ENCODE data around the gene COX7A2L.

Gene COX7A2L

DNA sequence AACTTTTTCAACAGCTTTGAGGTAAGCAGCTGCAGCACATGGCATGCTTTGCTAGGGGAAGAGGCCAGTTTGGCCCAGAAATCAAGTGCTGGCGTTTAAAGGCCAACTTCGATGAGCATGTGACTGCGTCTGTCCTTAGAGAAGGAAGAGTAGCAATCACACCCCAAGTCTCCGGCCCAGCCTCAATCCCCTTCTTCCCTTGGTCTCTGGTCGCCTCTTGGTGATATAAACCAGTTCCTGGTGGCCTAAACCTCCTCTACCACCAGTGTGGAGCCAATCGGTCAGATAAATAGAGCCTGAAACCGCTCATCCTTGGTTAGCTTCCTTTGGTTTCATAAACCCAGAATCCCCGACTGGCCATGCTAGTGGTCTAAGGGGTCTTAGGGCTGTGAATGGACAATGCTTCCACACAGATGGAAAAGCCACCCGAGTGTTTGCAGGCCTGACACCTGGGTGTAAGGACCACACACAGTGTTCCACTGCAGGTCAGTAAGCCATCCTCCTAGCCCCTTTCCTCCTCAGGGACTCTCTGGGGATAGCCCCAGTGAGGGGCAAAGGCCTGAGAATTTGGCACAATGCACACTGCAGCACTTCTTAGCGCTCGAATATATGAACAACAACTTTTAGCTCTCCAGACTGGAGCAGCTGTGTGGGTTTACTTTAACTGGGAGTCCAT, 23.0 kb upstream of the COX7A2L start:
- TF ChIP-seq, protein P1, sequence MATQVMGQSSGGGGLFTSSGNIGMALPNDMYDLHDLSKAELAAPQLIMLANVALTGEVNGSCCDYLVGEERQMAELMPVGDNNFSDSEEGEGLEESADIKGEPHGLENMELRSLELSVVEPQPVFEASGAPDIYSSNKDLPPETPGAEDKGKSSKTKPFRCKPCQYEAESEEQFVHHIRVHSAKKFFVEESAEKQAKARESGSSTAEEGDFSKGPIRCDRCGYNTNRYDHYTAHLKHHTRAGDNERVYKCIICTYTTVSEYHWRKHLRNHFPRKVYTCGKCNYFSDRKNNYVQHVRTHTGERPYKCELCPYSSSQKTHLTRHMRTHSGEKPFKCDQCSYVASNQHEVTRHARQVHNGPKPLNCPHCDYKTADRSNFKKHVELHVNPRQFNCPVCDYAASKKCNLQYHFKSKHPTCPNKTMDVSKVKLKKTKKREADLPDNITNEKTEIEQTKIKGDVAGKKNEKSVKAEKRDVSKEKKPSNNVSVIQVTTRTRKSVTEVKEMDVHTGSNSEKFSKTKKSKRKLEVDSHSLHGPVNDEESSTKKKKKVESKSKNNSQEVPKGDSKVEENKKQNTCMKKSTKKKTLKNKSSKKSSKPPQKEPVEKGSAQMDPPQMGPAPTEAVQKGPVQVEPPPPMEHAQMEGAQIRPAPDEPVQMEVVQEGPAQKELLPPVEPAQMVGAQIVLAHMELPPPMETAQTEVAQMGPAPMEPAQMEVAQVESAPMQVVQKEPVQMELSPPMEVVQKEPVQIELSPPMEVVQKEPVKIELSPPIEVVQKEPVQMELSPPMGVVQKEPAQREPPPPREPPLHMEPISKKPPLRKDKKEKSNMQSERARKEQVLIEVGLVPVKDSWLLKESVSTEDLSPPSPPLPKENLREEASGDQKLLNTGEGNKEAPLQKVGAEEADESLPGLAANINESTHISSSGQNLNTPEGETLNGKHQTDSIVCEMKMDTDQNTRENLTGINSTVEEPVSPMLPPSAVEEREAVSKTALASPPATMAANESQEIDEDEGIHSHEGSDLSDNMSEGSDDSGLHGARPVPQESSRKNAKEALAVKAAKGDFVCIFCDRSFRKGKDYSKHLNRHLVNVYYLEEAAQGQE (IDR thresholded peaks at IDR 0.05; ENCODE audit: insufficient read depth in 1 of 2, low read depth in 2 of 2, low read length in 2 of 2), result no peak
- TF ChIP-seq FOXP2 (optimal IDR thresholded peaks at IDR 0.05; ENCODE audit: borderline replicate concordance, extremely low read depth, extremely low read length, insufficient read depth) (no peak), TAF1 (IDR thresholded peaks at IDR 0.05; ENCODE audit: borderline replicate concordance, insufficient read depth, low read length) (no peak), POLR2AphosphoS5 (IDR thresholded peaks at IDR 0.05; ENCODE audit: low read depth, low read length) (no peak), SIN3A (IDR thresholded peaks at IDR 0.05; ENCODE audit: borderline replicate concordance, insufficient read depth, low read length) (no peak)

DNA sequence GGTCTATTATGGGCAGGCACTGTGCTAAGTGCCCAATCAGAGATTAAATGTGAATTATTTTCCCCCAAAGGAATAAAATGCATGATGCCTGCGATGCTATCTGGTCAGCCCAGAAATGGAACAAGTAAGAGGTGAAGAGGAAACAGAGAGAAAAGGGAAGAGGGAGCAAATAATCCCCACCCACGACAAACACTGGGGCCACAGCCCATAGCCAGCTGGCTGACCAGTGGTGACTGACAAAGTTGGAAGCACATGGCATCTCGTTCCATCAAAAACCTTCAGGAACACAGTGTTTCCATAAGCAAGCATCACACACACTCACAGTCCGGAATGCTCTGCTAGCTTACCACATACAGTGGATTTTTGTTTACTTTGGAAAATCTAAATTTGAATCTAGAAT, 21.1 kb upstream of the COX7A2L start:
- TF ChIP-seq, protein P1 (IDR thresholded peaks at IDR 0.05; ENCODE audit: insufficient read depth in 1 of 2, low read depth in 2 of 2, low read length in 2 of 2), result no peak
- TF ChIP-seq FOXP2 (optimal IDR thresholded peaks at IDR 0.05; ENCODE audit: borderline replicate concordance, extremely low read depth, extremely low read length, insufficient read depth), result no peak
- no peak for TF ChIP-seq POLR2AphosphoS5 (IDR thresholded peaks at IDR 0.05; ENCODE audit: low read depth, low read length)
- TF ChIP-seq TAF1 (IDR thresholded peaks at IDR 0.05; ENCODE audit: borderline replicate concordance, insufficient read depth, low read length), result no peak
- no peak for TF ChIP-seq SIN3A (IDR thresholded peaks at IDR 0.05; ENCODE audit: borderline replicate concordance, insufficient read depth, low read length)

DNA sequence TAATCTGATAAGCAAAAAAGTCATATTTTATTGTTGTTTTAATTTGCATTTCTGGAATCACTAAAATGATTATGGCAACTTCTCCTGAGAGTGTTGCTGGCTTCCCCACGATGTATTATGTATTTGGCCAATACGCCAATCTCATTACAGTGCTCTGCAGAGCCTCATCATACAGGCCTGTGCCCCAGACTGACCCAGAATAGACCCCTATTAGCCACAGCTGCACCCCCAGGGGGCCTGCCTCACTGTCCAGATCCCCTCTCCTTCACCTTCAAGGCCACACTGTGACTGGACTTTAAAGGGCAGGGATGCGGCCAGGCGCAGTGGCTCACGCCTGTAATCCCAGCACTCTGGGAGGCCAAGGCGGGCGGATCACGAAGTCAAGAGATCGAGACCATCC, 17.4 kb upstream of the COX7A2L start:
- TF ChIP-seq, protein P1 (IDR thresholded peaks at IDR 0.05; ENCODE audit: insufficient read depth in 1 of 2, low read depth in 2 of 2, low read length in 2 of 2), result no peak
- no peak for TF ChIP-seq POLR2AphosphoS5 (IDR thresholded peaks at IDR 0.05; ENCODE audit: low read depth, low read length)
- TF ChIP-seq SIN3A (IDR thresholded peaks at IDR 0.05; ENCODE audit: borderline replicate concordance, insufficient read depth, low read length), result no peak
- TF ChIP-seq FOXP2 (optimal IDR thresholded peaks at IDR 0.05; ENCODE audit: borderline replicate concordance, extremely low read depth, extremely low read length, insufficient read depth), result no peak
- no peak for TF ChIP-seq TAF1 (IDR thresholded peaks at IDR 0.05; ENCODE audit: borderline replicate concordance, insufficient read depth, low read length)

DNA sequence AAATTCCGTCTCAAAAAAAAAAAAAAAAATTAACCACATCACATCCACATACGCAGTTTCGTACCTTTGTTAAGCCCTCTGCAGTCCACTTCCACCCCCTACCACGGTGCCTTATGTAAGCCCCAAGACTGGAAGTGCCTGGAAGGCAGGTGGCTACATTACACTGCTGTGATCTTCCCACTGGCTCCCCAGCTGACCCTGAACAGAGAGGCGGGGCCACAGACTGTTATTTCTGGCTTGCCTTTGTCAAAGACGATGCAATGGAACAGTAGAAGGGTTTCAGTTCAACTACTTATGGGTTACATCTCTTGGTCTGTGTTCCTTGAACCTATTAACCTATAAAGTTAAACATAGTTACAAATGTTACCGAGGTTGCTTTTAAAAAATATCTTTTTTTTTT, 15.7 kb upstream of the COX7A2L start:
- TF ChIP-seq FOXP2 (optimal IDR thresholded peaks at IDR 0.05; ENCODE audit: borderline replicate concordance, extremely low read depth, extremely low read length, insufficient read depth), result no peak

DNA sequence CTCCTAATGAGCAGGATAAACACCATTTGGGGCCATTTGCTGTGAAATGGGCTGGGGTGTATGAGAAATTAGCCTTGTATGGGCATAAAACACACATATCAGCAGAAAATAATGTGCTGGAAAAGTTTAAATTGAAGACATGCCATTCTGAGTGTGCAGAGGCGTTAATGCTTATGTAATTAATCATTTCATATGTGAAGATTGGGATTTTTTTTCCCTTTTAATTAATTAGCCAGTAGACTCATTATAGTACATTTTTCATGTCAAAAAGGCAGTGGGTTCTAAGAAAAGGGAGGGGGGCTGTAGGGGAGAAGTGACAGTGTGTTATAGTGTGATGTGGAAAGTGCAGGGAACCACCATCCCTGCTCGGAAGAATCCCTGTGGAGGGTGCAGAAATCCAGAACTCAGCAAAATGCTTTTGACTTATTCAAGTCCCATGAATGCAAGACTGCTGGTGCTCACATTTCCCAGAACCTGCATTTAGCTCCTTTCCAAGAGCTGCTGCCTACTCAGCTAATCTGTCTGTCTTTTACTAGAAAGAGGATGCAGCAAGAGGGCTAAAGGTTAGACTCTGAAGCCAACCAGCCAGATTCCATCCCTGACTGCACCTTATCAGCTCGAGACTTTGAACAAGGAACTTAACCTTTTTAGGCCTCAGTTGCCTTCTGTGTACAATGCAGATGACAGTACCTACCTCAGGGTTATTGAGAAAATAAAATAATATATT, 11.6 kb upstream of the COX7A2L start:
- TF ChIP-seq FOXP2 (optimal IDR thresholded peaks at IDR 0.05; ENCODE audit: borderline replicate concordance, extremely low read depth, extremely low read length, insufficient read depth) (no peak), TAF1 (IDR thresholded peaks at IDR 0.05; ENCODE audit: borderline replicate concordance, insufficient read depth, low read length) (no peak), SIN3A (IDR thresholded peaks at IDR 0.05; ENCODE audit: borderline replicate concordance, insufficient read depth, low read length) (no peak), POLR2AphosphoS5 (IDR thresholded peaks at IDR 0.05; ENCODE audit: low read depth, low read length) (no peak)
- TF ChIP-seq, protein P1 (IDR thresholded peaks at IDR 0.05; ENCODE audit: insufficient read depth in 1 of 2, low read depth in 2 of 2, low read length in 2 of 2), result no peak
